Endothelial cell of umbilical vein (primary cell): ENCODE measurements around the gene TRNAU1AP. TPM values are rescaled to one million over a fixed set of nuclear protein-coding genes. Genes with fewer than 3 reads are reported as not detected.
"Not testable (repeated sequence)": the region's sequence is repeated elsewhere in the genome, so short reads cannot be mapped to it uniquely, and the experiment has no call there.

ENCODE experiments used
- BruUV-seq: library from RNA; stranded (reverse); fragments of 400-500 nt; replicated peaks from 2 replicates; lab custom pipeline; 2021; lab: Mats Ljungman, UMichigan
- CTCF ChIA-PET: fragments of 300-600, 350-600 bp; sonication (Branson Sonifier 250); formaldehyde crosslinking; loops from one replicate; lab custom pipeline; 2021; ENCODE audit warnings: antibody characterized with exemption, inconsistent platforms; lab: Charles Lee
- POLR2A ChIA-PET: fragments of 300-600, 350-600 bp; sonication (Branson Sonifier 250); formaldehyde crosslinking; loops from one replicate; lab custom pipeline; 2021; ENCODE audit warnings: antibody characterized with exemption, inconsistent platforms; lab: Charles Lee
- DNase-seq: peaks from one replicate; pipeline ENCODE4 v3.0.0-alpha.2; 2011; ENCODE audit warnings: low read depth, low spot score
- FAIRE-seq: peaks from 2 replicates; lab custom pipeline; 2011; peaks lifted over from hg19 to GRCh38; lab: Jason Lieb, UNC
- H2AFZ ChIP-seq: 2 replicates; pipeline ENCODE4 v1.6.0; 2012; ENCODE audit warnings: low read depth, low read length, control low read depth, inconsistent platforms
- H3K27ac ChIP-seq: 2 replicates; pipeline ENCODE4 v1.5.1; 2011; ENCODE audit warnings: low read depth, mild to moderate bottlenecking, control low read depth, low read length, moderate library complexity; ENCODE audit not compliant: insufficient read depth
- H3K27me3 ChIP-seq, 2 experiments: 2 replicates each; pipeline versions ENCODE4 v1.6.0 to v1.6.1; 2011; ENCODE audit warnings: low read length in 2 of 2, mixed read lengths in 1 of 2; ENCODE audit not compliant: control insufficient read depth in 2 of 2, insufficient read depth in 2 of 2
- H3K36me3 ChIP-seq, 2 experiments: 2 replicates in 1 of 2; 3 replicates in 1 of 2; pipeline ENCODE4 v1.5.1; 2011; ENCODE audit warnings: low read length in 2 of 2, mild to moderate bottlenecking in 1 of 2, moderate library complexity in 1 of 2; ENCODE audit not compliant: control insufficient read depth in 2 of 2, insufficient read depth in 2 of 2; ENCODE audit errors: extremely low read depth in 1 of 2
- H3K4me1 ChIP-seq: 3 replicates; pipeline ENCODE4 v1.5.1; 2011; ENCODE audit warnings: mild to moderate bottlenecking, low read length; ENCODE audit not compliant: control insufficient read depth, insufficient read depth; ENCODE audit errors: extremely low read depth
- H3K4me2 ChIP-seq: 2 replicates; pipeline ENCODE4 v1.6.1; 2011; ENCODE audit warnings: low read length, control low read depth, mixed read lengths; ENCODE audit not compliant: insufficient read depth
- H3K4me3 ChIP-seq, 3 experiments: fragments of 200-600 bp in 1 of 3; sonication (generic), shearing (Covaris generic) in 1 of 3; replicated peaks in 1 of 3; 2 replicates each; pipeline ENCODE4 v1.5.1; 2011 to 2016; ENCODE audit warnings: control low read depth in 3 of 3, low read length in 3 of 3, mild to moderate bottlenecking in 2 of 3, inconsistent platforms in 1 of 3, low read depth in 1 of 3, moderate library complexity in 1 of 3; ENCODE audit not compliant: insufficient read depth in 1 of 3
- H3K79me2 ChIP-seq: 2 replicates; pipeline ENCODE4 v1.6.0; 2012; ENCODE audit warnings: low read length, inconsistent platforms; ENCODE audit not compliant: control insufficient read depth, insufficient read depth
- H3K9ac ChIP-seq: replicated peaks from 2 replicates; pipeline ENCODE3; 2011; ENCODE audit warnings: low read length, control low read depth; ENCODE audit not compliant: insufficient read depth; ENCODE audit errors: extremely low read depth
- H3K9me1 ChIP-seq: replicated peaks from 3 replicates; pipeline ENCODE4 v1.6.0; 2011; ENCODE audit warnings: mild to moderate bottlenecking, low read length; ENCODE audit not compliant: control insufficient read depth, insufficient read depth; ENCODE audit errors: extremely low read depth
- H3K9me3 ChIP-seq: replicated peaks from 2 replicates; pipeline ENCODE4 v1.5.1; 2012; ENCODE audit warnings: low read length, inconsistent platforms; ENCODE audit not compliant: control insufficient read depth, insufficient read depth
- H4K20me1 ChIP-seq: replicated peaks from 2 replicates; pipeline ENCODE3; 2011; ENCODE audit warnings: mild to moderate bottlenecking, low read length; ENCODE audit not compliant: control insufficient read depth, insufficient read depth; ENCODE audit errors: extremely low read depth
- EZH2 ChIP-seq: IDR thresholded peaks from 2 replicates; pipeline ENCODE4 v1.6.1; 2012; ENCODE audit warnings: borderline replicate concordance, low read depth, mild to moderate bottlenecking, moderate library complexity, low read length, inconsistent platforms; ENCODE audit not compliant: severe bottlenecking
- FOS ChIP-seq: IDR thresholded peaks from 2 replicates; pipeline ENCODE4 v1.6.1; 2011; ENCODE audit warnings: mild to moderate bottlenecking, low read length, moderate library complexity, borderline replicate concordance; ENCODE audit not compliant: insufficient read depth
- GATA2 ChIP-seq: IDR thresholded peaks from 2 replicates; pipeline ENCODE4 v1.7.0; 2011; ENCODE audit warnings: low read depth, mild to moderate bottlenecking, moderate library complexity, mixed read lengths, low read length; ENCODE audit not compliant: insufficient read length, insufficient read depth
- JUN ChIP-seq: IDR thresholded peaks from 2 replicates; pipeline ENCODE4 v1.6.1; 2011; ENCODE audit warnings: borderline replicate concordance, low read depth; ENCODE audit not compliant: insufficient read length, insufficient read depth
- MYC ChIP-seq: IDR thresholded peaks from one replicate; pipeline ENCODE4 v1.6.1; 2011; ENCODE audit warnings: mild to moderate bottlenecking, low read depth, low read length
- POLR2AphosphoS5 ChIP-seq: IDR thresholded peaks from 2 replicates; pipeline ENCODE4 v1.6.1; 2012; ENCODE audit warnings: low read depth, mild to moderate bottlenecking, control low read depth, low read length, moderate library complexity; ENCODE audit not compliant: insufficient read depth
- dilution Hi-C: fragments of 300-500 bp; cut with MboI; formaldehyde crosslinking; loops from one replicate; pipeline ENCODE4 v1.15.0; 2019; ENCODE audit warnings: low sequenced_read_pairs; ENCODE audit not compliant: extremely low pct_ligation_motif_present
- intact Hi-C: fragments of 100-400 bp; cut with micrococcal nuclease; formaldehyde crosslinking; loops from one replicate; pipeline ENCODE4 v1.10.0; 2022
- polyA plus RNA-seq, 4 experiments: library from polyadenylated mRNA; depleted of rRNA in 3 of 4; stranded (reverse) in 3 of 4; unstranded in 1 of 4; fragments of >200 nt; gene quantifications; 2 replicates each; pipeline versions ENCODE4 v1.2.1 to v1.2.3, GENCODE V29; 2011 to 2012; ENCODE audit warnings: missing spikeins in 1 of 4
- total RNA-seq: library from RNA; stranded (reverse); gene quantifications from 2 replicates; pipeline ENCODE4 v1.2.3, GENCODE V29; 2021
- TF ChIP-seq, protein P1 (sequence below): IDR thresholded peaks from 2 replicates; pipeline ENCODE4 v1.6.1; 2011; ENCODE audit not compliant: insufficient read depth, insufficient read length
- TF ChIP-seq, protein P2 (sequence below), 2 donors: IDR thresholded peaks; 1 replicate in 1 of 2; 2 replicates in 1 of 2; pipeline ENCODE4 v1.5.1; 2011; ENCODE audit warnings: low read length in 2 of 2, mild to moderate bottlenecking in 2 of 2, moderate library complexity in 2 of 2, control low read depth in 1 of 2, inconsistent platforms in 1 of 2, low read depth in 1 of 2; ENCODE audit not compliant: insufficient read depth in 1 of 2; ENCODE audit errors: extremely low read depth in 1 of 2

TRNAU1AP gene
- total and polyA plus RNA-seq, 2 donors (not counting 3 experiments of a cell fraction or from before 2014, with no cell fraction given): 32.7 to 46.2 TPM

DNA sequence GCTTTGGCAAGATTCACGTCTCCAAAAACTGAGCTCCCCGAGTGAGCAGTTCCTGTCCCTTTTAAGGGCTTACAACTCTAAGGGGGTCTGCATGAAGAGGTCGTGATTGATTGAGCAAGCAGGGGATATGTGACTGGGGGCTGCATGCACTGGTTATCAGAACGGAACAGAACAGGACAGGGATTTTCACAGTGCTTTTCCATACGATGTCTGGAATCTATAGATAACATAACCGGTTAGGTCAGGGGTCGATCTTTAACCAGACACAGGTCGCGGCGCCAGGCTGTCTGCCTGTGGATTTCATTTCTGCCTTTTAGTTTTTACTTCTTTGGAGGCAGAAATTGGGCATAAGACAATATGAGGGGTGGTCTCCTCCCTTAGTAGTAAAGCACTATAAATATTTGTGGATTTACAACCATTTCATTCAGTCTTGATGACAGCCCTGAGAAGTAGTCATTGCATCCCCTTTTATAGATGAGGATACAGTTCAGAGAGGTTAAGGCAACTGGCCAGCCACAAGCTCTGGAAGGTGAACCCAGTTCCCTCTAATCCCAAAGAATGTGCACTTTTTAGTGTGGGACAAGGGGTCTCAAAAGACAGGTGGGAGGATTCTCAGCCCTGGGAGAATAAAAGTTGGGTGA, 27.8 kb upstream of the TRNAU1AP start:
- H3K9ac ChIP-seq, H3K4me1 ChIP-seq, dilution Hi-C loops, H4K20me1 ChIP-seq, BruUV-seq, H3K9me3 ChIP-seq, H3K36me3 ChIP-seq, DNase-seq, H3K27ac ChIP-seq, intact Hi-C loops, H3K4me3 ChIP-seq, H3K27me3 ChIP-seq, H3K9me1 ChIP-seq, FAIRE-seq, H3K4me2 ChIP-seq, H2AFZ ChIP-seq: not testable (repeated sequence)
- H3K79me2 ChIP-seq: peaks cover 71% of the 10 kb centered on the region
- POLR2A ChIA-PET: interaction anchor here (0.6 kb wide), 1 partner anchor 19 kb away, joined by 3 read pairs; the partner anchor contains the start of gene RCC1
- CTCF ChIA-PET: interaction anchor here (0.8 kb wide), 1 partner anchor 21 kb away, joined by 3 read pairs; no protein-coding TSS in a partner anchor

DNA sequence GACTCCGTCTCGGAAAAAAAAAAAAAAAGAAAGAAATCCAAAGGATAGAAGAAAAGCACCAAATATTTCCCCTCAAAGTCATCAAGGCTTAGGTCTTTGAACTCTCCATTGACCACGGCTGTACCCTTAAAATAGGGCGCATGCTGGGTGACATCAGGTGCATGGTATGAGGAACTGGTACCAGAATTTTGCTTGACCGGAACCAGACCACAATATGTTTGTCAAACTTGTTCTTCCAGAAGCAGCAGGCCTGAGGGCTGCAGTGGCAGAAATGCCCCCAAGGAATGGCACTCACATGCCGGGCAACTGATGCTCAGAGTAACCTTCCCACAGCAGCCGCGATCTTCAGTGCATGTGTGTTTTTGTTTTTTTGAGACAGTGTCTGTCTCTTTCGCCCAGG, 26.0 kb upstream of the TRNAU1AP start:
- Histone ChIP-seq H3K9me3 (no peaks in the 10 kb centered on the region), H3K4me3 (no peak overlapping the region), H4K20me1 (no peaks in the 10 kb centered on the region), H3K9ac (no peak overlapping the region), H3K27me3 (no peaks in the 10 kb centered on the region), H3K4me1 (no peaks in the 10 kb centered on the region), H3K4me2 (no peak overlapping the region), H3K79me2 (peaks cover 56% of the 10 kb centered on the region), H3K9me1 (no peaks in the 10 kb centered on the region), H3K36me3 (peaks cover 3 to 9% of the 10 kb centered on the region in 2 experiments), H3K27ac (no peak overlapping the region), H2AFZ (no peak overlapping the region)
- FAIRE-seq (no peak), DNase-seq (no peak)
- dilution Hi-C loops (no loop called here), intact Hi-C loops (no loop called here)
- CTCF ChIA-PET: interaction anchor here (0.9 kb wide), 1 partner anchor 114 kb away, joined by 3 read pairs; no protein-coding TSS in a partner anchor
- TF ChIP-seq, protein P1, sequence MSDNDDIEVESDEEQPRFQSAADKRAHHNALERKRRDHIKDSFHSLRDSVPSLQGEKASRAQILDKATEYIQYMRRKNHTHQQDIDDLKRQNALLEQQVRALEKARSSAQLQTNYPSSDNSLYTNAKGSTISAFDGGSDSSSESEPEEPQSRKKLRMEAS: no peak
- no peak for TF ChIP-seq EZH2
- no peak for TF ChIP-seq FOS
- TF ChIP-seq GATA2: no peak
- TF ChIP-seq, protein P2, sequence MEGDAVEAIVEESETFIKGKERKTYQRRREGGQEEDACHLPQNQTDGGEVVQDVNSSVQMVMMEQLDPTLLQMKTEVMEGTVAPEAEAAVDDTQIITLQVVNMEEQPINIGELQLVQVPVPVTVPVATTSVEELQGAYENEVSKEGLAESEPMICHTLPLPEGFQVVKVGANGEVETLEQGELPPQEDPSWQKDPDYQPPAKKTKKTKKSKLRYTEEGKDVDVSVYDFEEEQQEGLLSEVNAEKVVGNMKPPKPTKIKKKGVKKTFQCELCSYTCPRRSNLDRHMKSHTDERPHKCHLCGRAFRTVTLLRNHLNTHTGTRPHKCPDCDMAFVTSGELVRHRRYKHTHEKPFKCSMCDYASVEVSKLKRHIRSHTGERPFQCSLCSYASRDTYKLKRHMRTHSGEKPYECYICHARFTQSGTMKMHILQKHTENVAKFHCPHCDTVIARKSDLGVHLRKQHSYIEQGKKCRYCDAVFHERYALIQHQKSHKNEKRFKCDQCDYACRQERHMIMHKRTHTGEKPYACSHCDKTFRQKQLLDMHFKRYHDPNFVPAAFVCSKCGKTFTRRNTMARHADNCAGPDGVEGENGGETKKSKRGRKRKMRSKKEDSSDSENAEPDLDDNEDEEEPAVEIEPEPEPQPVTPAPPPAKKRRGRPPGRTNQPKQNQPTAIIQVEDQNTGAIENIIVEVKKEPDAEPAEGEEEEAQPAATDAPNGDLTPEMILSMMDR (IDR thresholded peaks at IDR 0.05; ENCODE audit: extremely low read depth in 1 of 2, insufficient read depth in 1 of 2, low read depth in 1 of 2, low read length in 2 of 2): no peak
- no peak for TF ChIP-seq JUN
- no peak for TF ChIP-seq MYC
- no peak for TF ChIP-seq POLR2AphosphoS5
- BruUV-seq: no TSS peak
- POLR2A ChIA-PET: no interaction called here
